ENCODE results near the gene NOSTRIN. TPM values are rescaled to one million over a fixed set of nuclear protein-coding genes. Genes with fewer than 3 reads are reported as not detected.
A peak's percentile ranks its signal among the peaks of the same experiment; 100 is the strongest.
"Not testable (repeated sequence)": the region's sequence is repeated elsewhere in the genome, so short reads cannot be mapped to it uniquely, and the experiment has no call there.

Gene NOSTRIN
- total RNA-seq, 1 experiment from 2014 or later, result not detected

DNA sequence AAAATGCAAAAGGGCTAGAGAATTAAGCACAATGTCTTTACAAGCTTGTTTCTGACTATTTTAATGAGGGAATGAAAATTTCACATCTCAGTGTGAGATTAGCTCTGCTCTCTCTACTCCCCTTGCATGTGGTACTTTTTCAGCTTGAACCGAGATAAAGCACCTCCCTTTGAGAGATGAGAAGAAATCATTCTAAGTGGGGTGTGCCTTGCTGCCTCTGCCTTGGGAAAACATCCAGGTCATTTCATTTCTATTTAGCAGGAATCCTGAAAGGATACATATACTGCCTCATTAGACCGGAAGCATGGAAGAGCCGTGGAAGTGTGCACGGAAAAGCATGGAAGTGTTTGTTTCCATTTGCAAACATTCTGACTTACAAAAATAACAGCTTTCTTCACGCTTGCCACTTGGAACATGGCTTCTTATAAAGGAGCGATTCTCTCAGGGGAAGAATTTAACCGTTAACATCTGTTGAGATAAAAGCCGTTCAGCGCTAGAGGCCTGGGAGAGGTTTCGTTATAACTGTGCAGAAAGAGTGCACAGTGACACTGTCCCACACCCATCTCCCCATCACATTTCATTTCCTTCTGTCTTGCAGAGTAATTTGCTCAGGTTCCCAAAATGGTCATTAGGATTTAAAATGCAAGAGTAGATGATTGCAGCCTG lies 16.7 kb downstream of the NOSTRIN start:
- no peak for DNase-seq (ENCODE audit: low read depth)

DNA sequence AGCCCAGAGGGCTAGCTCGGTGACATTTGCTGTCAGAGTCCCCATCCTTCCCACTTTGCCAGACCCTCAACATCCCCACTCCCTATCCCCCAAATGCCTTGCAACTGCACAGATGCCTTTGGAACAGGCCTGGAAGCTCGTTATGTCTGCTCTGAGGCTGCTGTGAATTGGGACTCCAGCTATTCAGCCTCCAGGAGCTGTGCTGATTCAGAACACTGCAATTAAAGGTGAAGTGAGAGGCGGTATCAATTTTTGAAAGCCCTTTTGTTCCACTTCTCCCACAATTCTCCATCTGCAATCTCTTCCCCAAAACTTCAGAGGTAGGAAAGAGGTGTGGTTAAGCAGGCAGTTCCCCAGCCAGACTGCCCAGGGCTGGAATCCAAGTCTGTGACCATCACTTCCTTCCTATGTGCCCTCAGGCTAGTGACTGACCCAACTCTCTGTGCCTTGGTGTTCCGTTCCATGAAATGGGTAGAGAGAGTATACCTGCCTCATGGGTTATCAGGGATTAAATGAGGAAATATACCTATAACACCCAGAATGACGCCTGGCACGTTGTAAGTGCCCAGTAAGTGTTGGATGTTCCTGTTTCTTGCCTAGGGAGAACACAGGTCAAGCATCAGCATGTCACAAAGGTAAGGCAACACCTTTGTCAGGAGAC lies 17.5 kb downstream of the NOSTRIN start:
- peak; percentile 14 for DNase-seq (ENCODE audit: low read depth)

GRCh38 chr2:168821577-168821976 lies 19.1 kb downstream of the NOSTRIN start:
- DNase-seq (ENCODE audit: low read depth), result peak; percentile 35

- no peak for DNase-seq (ENCODE audit: low read depth)
These were observed 19.6 kb downstream of the NOSTRIN start for GRCh38 chr2:168821992-168822391.

- no peak for DNase-seq (ENCODE audit: low read depth)
These were observed 22.7 kb downstream of the NOSTRIN start for GRCh38 chr2:168825126-168825525.

GRCh38 chr2:168830958-168831357 lies 28.5 kb downstream of the NOSTRIN start:
- DNase-seq (ENCODE audit: low read depth), result no peak

GRCh38 chr2:168831662-168832061 lies 29.2 kb downstream of the NOSTRIN start:
- no peak for DNase-seq (ENCODE audit: low read depth)

GRCh38 chr2:168835969-168836368 lies 33.5 kb downstream of the NOSTRIN start:
- no peak for DNase-seq (ENCODE audit: low read depth)

DNA sequence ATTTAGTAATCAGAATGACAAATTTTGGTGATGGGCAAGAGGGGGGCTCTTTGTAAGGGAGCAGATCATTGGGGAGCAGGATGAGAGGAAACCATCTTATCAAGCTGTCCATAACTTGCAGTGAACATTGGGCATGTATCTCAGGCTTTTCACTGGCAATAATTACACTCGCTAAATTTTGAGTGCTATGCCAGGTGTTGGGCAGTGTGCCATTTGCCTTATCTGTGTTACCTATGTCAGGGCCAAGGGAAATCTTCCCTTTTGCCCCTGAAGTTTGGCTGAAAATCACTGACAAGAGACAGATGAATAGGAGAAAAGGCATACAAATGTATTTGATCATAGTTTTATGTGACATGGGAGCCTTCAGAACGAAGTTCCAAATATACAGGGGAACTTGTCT lies 39.0 kb downstream of the NOSTRIN start:
- DNase-seq (ENCODE audit: low read depth), result no peak

DNA sequence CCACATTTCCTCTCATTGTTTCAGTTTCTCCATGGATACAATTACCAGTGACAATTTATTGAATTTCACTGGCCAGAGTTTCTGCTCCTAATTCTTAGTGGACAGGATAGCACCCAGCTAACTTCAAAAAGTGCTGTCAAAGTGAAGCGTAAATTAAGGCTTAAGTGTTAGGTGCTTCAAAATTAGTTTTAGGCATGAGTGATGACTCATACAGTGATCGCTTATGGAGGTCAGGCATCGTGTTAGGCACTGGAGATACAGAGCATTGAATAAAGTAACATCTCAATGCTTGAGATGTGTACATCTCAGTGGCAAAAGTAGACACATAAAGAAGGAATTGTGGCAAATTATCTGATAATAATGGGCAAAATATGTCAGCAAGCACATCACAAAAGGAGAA lies 40.8 kb downstream of the NOSTRIN start:
- DNase-seq (ENCODE audit: low read depth), result no peak

DNA sequence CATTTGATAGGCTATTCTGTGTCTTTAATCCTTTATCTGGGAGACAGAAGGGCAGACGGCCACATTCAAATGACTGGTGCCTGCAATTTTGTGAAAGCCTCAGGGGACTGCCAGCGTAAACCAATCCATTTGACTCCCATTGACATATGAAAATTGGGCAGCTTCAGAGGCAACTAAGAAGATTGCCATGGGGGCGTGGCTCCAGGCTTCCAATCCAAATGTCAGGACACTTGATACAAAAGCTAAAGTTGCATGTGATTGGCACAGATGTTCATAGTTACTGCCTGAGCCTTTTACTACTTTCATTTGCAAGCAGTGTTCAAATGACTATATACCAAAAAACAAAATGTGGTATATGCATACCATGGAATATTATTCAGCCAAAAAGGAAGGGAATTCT lies 45.8 kb downstream of the NOSTRIN start:
- DNase-seq (ENCODE audit: low read depth), result peak; percentile 10

- peak; percentile 20 for DNase-seq (ENCODE audit: low read depth)
These were observed 47.2 kb downstream of the NOSTRIN start for GRCh38 chr2:168849610-168850009.

DNA sequence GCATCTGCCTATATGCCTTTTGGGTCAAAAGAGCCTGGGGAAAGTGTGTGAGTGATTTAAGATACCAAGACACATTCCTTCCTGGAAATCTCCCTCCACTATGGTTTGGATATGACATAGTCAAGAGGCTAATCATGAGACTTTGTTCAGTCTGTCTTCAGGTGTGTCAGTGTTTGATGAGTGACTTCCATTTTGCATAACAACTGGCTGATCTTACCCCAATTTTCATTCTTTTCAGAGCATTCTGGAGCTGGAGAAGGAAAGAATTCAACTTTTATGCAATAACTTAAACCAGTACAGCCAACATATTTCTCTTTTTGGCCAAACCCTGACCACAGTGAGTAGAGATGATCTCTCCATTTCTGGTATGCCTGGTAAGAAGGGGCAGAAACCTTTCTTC lies 48.4 kb downstream of the NOSTRIN start:
- no peak for DNase-seq (ENCODE audit: low read depth)

DNA sequence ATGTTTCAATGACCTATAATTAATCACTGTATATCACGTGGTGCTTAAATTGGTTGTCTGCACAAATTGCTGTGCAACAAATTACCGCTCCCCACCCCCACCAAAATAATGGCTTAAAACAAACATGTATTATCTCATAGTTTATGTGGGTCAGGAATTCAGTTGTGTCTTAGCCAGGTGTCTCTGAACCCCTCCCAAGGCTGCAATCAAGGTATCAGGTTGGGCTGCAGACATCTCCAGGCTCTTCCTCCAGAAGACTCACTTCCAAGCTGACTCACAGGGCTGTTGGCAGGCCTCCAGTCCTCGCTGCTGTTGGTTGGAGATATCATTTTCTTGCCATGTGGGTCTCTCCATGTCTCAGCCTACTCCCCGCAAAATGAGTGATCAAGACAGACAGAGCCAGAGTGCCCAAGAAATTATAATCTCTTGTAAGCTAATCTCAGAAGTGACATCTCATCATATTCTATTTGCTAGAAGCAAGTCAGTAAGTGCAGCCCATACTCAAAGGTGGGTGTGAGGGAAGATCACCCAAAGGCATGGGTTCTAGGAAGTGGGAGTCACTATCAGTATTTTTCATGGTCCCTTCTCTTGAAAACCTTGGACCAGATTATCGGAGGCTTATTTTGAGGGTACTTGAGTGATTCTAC lies 49.4 kb downstream of the NOSTRIN start:
- peak; percentile 81 for DNase-seq (ENCODE audit: low read depth)

DNA sequence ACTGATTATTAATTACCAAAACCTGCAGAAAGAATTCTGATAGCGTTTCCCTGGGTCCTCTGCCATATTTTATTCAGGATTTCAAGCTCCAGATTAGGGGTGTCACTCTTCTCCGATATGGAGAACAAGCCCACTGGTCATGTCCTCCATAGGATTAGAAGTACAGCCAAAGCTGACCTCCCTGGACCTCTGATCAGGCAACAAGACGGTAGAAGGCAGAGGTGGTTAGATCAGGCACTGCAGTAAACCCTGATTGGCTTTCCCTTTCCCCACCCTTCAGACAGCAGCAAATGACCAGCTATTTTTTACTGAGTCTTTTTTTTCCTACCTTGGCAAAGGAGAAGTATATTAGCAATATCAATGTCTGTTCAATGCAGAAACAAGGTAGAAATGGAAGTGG lies 50.0 kb downstream of the NOSTRIN start:
- DNase-seq (ENCODE audit: low read depth), result no peak

DNA sequence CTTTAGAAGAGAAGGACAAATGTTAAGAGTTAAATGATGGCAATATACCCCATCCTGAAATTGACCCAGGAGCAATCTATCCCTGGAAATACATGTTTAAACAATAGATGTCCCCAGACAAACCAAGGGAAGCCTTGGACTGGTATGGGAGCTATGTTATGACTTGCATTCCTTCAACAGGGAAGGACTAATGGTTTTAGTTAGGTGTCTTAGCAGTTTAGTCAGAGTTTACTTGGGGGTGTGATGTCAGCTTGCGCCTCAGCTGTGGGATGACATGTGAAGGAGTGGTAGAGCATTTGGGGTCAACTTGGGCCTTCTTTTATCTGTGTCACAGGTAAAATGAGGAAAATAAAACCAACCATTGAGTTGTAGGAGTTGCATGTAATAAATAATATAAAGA lies 51.0 kb downstream of the NOSTRIN start:
- DNase-seq (ENCODE audit: low read depth), result no peak

DNA sequence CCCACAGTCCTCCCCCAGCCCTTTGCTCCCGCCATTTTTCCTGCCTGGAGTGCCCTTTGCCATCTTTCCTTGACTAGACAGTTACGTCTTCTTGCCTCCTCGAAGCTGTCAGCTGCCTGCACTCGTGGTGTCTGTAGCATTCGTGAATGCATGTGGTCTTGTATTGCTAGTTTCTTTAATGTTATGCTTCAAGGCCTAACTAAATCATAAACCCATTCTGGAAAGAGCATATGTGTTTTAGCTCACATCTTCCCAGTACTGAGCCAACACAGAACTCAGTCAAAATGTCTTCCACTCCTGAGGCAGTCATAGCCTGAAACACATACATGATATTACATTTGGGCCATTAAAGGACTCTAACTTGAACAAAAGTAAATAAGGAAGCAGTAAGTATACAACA lies 52.2 kb downstream of the NOSTRIN start:
- no peak for DNase-seq (ENCODE audit: low read depth)

- no peak for DNase-seq (ENCODE audit: low read depth)
These were observed 53.2 kb downstream of the NOSTRIN start for GRCh38 chr2:168855601-168856000.

GRCh38 chr2:168858146-168858545 lies 55.7 kb downstream of the NOSTRIN start:
- DNase-seq (ENCODE audit: low read depth), result no peak

- DNase-seq (ENCODE audit: low read depth), result not testable (repeated sequence)
These were observed 64.7 kb downstream of the NOSTRIN start for GRCh38 chr2:168867164-168867563.

DNA sequence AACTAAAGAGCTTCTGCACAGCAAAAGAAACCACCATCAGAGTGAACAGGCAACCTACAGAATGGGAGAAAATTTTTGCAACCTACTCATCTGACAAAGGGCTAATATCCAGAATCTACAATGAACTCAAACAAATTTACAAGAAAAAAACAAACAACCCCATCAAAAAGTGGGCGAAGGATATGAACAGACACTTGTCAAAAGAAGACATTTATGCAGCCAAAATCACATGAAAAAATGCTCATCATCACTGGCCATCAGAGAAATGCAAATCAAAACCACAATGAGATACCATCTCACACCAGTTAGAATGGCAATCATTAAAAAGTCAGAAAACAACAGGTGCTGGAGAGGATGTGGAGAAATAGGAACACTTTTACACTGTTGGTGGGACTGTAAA lies 67.9 kb downstream of the NOSTRIN start:
- not testable (repeated sequence) for DNase-seq (ENCODE audit: low read depth)

GRCh38 chr2:168870824-168871223 lies 68.4 kb downstream of the NOSTRIN start:
- DNase-seq (ENCODE audit: low read depth), result not testable (repeated sequence)
